Breast epithelium (tissue), 3 donors: Measurements from ENCODE around the gene HELZ.

Experiments
- POLR2A ChIP-seq: fragments of 450-650 bp; IDR thresholded peaks from one replicate; pipeline ENCODE4 v1.6.1; 2016; ENCODE audit warnings: antibody characterized with exemption, mild to moderate bottlenecking, moderate library complexity
- POLR2AphosphoS5 ChIP-seq, 3 donors: sonication (generic); formaldehyde crosslinking; IDR thresholded peaks; one replicate each; pipeline ENCODE4 v1.6.1; 2017; ENCODE audit warnings: antibody characterized with exemption in 3 of 3
- TF ChIP-seq, protein P1 (sequence below), 3 donors: fragments of 450-650 bp; IDR thresholded peaks; one replicate each; pipeline ENCODE4 v1.5.1; 2016 to 2017; ENCODE audit warnings: antibody characterized with exemption in 3 of 3, mild to moderate bottlenecking in 3 of 3, moderate library complexity in 3 of 3

DNA sequence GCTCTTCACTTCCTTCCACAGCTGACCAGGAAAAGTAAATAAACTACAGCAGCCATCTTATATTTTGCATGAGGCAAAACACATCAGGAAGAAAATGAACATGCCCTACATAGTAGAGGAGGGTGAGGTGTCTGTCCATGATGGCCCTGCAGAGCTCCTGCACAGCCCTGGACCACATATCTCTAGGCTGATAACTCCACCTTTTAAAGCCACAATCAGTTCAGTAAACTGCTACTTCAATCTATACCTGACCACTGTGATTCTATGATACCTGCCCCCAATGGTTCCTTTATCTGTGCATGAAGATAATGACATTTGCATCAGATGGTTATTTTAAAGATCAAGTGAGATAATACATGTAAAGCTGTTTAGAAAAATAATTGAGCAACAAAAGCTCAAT, 82.2 kb downstream of the HELZ start:
- TF ChIP-seq POLR2A (no peak), POLR2AphosphoS5 (IDR thresholded peaks at IDR 0.05) (no peak)
- TF ChIP-seq, protein P1, sequence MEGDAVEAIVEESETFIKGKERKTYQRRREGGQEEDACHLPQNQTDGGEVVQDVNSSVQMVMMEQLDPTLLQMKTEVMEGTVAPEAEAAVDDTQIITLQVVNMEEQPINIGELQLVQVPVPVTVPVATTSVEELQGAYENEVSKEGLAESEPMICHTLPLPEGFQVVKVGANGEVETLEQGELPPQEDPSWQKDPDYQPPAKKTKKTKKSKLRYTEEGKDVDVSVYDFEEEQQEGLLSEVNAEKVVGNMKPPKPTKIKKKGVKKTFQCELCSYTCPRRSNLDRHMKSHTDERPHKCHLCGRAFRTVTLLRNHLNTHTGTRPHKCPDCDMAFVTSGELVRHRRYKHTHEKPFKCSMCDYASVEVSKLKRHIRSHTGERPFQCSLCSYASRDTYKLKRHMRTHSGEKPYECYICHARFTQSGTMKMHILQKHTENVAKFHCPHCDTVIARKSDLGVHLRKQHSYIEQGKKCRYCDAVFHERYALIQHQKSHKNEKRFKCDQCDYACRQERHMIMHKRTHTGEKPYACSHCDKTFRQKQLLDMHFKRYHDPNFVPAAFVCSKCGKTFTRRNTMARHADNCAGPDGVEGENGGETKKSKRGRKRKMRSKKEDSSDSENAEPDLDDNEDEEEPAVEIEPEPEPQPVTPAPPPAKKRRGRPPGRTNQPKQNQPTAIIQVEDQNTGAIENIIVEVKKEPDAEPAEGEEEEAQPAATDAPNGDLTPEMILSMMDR (IDR thresholded peaks at IDR 0.05): no peak
